PC-3 (cell line): ENCODE data around the gene BAMBI.

ENCODE experiments used
- EZH2 ChIP-seq: fragments of 300-600 bp; sonication (generic); IDR thresholded peaks from one replicate; pipeline ENCODE4 v1.6.1; 2017; ENCODE audit warnings: antibody characterized with exemption, mild to moderate bottlenecking, low read length; ENCODE audit not compliant: unreplicated experiment
- EZH2phosphoT487 ChIP-seq: fragments of 300-600 bp; sonication (generic); IDR thresholded peaks from 2 replicates; pipeline ENCODE4 v1.6.1; 2018; ENCODE audit warnings: mild to moderate bottlenecking, antibody characterized with exemption, low read length, borderline replicate concordance
- TF ChIP-seq, protein P1 (sequence below): fragments of 300-600 bp; sonication (generic); conservative IDR thresholded peaks from 2 replicates; pipeline ENCODE4 v1.5.1; 2017; ENCODE audit warnings: antibody characterized with exemption, low read depth, mild to moderate bottlenecking, low read length

DNA sequence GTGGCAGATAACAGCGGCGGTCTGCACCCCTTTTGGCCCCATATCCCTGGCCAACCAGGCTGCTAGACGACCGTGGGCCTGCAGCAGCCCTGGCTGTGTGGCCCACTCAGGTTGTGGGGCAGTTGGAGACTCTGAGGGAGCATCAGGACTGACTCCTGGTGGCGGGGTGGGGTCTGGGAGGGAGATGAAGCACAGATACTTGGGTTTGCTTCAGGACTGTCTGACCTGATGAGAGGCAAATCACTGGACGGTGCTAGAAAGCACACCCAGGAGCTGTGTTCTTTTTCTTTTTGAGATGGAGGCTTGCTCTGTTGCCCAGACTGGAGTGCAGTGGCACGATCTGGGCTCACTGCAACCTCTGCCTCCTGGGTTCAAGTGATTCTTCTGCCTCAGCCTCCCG, 28.2 kb downstream of the BAMBI start:
- no peak for TF ChIP-seq EZH2
- TF ChIP-seq, protein P1, sequence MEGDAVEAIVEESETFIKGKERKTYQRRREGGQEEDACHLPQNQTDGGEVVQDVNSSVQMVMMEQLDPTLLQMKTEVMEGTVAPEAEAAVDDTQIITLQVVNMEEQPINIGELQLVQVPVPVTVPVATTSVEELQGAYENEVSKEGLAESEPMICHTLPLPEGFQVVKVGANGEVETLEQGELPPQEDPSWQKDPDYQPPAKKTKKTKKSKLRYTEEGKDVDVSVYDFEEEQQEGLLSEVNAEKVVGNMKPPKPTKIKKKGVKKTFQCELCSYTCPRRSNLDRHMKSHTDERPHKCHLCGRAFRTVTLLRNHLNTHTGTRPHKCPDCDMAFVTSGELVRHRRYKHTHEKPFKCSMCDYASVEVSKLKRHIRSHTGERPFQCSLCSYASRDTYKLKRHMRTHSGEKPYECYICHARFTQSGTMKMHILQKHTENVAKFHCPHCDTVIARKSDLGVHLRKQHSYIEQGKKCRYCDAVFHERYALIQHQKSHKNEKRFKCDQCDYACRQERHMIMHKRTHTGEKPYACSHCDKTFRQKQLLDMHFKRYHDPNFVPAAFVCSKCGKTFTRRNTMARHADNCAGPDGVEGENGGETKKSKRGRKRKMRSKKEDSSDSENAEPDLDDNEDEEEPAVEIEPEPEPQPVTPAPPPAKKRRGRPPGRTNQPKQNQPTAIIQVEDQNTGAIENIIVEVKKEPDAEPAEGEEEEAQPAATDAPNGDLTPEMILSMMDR: no peak
- no peak for TF ChIP-seq EZH2phosphoT487
